Astrocyte of the cerebellum (primary cell): ENCODE measurements around the gene IREB2.
A peak's percentile ranks its signal among the peaks of the same experiment; 100 is the strongest.

Source experiments
- DNase-seq: peaks from one replicate; pipeline ENCODE4 v3.0.0-alpha.2; 2011; ENCODE audit warnings: low read depth
- H3K4me3 ChIP-seq: 2 replicates; pipeline ENCODE4 v1.5.1; 2011; ENCODE audit warnings: mild to moderate bottlenecking, low read depth, low read length, moderate library complexity
- CTCF ChIP-seq: IDR thresholded peaks from 2 replicates; pipeline ENCODE4 v1.5.1; 2012; ENCODE audit warnings: low read length, low read depth, moderate library complexity, mild to moderate bottlenecking; ENCODE audit errors: missing control alignments
- in situ Hi-C: cut with HindIII; loops from 2 replicates; pipeline ENCODE4 v1.10.0; 2017; ENCODE audit warnings: low sequenced_read_pairs

The IREB2 gene

GRCh38 chr15:78437762-78438618, at the start of gene IREB2:
Gene IREB2 (plus strand): TSS chr15:78438216. CDS start chr15:78438338, 122 bp downstream.
- in situ Hi-C loops, result no loop called here
- TF ChIP-seq CTCF, result no peak

GRCh38 chr15:78388865-78389264, 49.2 kb upstream of the IREB2 start:
- in situ Hi-C loops, result no loop called here
- no peak overlapping the region for H3K4me3 ChIP-seq
- TF ChIP-seq CTCF, result no peak
- no peak for DNase-seq

More at GRCh38 chr15:78437762-78438618, at the start of gene IREB2:
- H3K4me3 ChIP-seq, result peak within 1 kb of the TSS; percentile 91
- peak; percentile 97 for DNase-seq

GRCh38 chr15:78389322-78389721, 48.7 kb upstream of the IREB2 start:
- no peak overlapping the region for H3K4me3 ChIP-seq
- in situ Hi-C loops, result no loop called here
- no peak for DNase-seq
- no peak for TF ChIP-seq CTCF

GRCh38 chr15:78389738-78390137, 48.3 kb upstream of the IREB2 start:
- no peak for TF ChIP-seq CTCF
- no peak overlapping the region for H3K4me3 ChIP-seq
- DNase-seq, result no peak
- in situ Hi-C loops, result no loop called here

GRCh38 chr15:78390242-78390641, 47.8 kb upstream of the IREB2 start:
- no peak for TF ChIP-seq CTCF
- in situ Hi-C loops, result no loop called here
- H3K4me3 ChIP-seq, result no peak overlapping the region
- no peak for DNase-seq

- DNase-seq, result no peak
- H3K4me3 ChIP-seq, result no peak overlapping the region
- no peak for TF ChIP-seq CTCF
- in situ Hi-C loops, result no loop called here
Measured at GRCh38 chr15:78390826-78391225, 47.2 kb upstream of the IREB2 start.
